Erythroblast (primary cell): ENCODE measurements around the gene PTPRN.

Experiments used
- GATA1 ChIP-seq: IDR thresholded peaks from 2 replicates; pipeline ENCODE4 v1.6.1; 2011; ENCODE audit warnings: low read depth, mild to moderate bottlenecking, control low read depth, low read length, moderate library complexity
- POLR2A ChIP-seq: IDR thresholded peaks from 2 replicates; pipeline ENCODE4 v1.6.1; 2011; ENCODE audit warnings: mild to moderate bottlenecking, low read length

DNA sequence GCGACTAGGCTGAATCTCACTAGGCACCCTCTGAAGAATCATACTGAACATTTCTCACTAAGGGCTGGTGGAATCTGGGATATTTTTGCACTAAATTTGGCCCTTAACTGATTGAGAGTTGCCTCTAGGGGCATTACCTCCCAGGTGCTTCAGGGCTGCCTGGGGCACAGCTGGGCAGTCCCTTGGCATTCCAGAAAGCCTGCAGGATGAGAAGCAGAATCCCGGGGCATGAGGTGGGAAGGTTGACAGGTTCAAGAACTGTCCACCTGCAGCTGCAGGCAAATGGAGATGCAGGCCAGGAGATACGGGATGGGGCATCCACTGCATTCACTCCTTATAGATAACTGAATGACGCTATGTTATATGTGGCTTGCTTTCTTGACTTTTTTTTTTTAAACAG is 15.9 kb upstream of the PTPRN start:
- TF ChIP-seq POLR2A (no peak), GATA1 (no peak)
